Activated CD4-positive, alpha-beta T cell treated with anti-CD3 and anti-CD28 coated beads, Interleukin-2, amount 50 U/mL, for 1 hour (primary cell): Measurements from ENCODE around the gene SHLD1.
"Not testable (repeated sequence)": the region's sequence is repeated elsewhere in the genome, so short reads cannot be mapped to it uniquely, and the experiment has no call there.

Experiments used
- DNase-seq: peaks from one replicate; pipeline ENCODE4 v3.0.0-alpha.2; 2020

Gene SHLD1

GRCh38 chr20:5749952-5750779 is at the start of gene SHLD1:
SHLD1 (plus strand) TSS chr20:5750401; CDS start chr20:5772866, 22,465 bp downstream.
- DNase-seq: peak; percentile 75

DNA sequence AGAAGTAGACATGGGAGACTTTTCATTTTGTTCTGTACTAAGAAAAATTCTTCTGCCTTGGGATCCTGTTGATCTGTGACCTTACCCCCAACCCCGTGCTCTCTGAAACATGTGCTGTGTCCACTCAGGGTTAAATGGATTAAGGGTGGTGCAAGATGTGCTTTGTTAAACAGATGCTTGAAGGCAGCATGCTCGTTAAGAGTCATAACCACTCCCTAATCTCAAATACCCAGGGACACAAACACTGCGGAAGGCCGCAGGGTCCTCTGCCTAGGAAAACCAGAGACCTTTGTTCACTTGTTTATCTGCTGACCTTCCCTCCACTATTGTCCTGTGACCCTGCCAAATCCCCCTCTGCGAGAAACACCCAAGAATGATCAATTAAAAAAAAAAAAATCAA is 47.9 kb upstream of the SHLD1 start:
- DNase-seq: not testable (repeated sequence)

DNA sequence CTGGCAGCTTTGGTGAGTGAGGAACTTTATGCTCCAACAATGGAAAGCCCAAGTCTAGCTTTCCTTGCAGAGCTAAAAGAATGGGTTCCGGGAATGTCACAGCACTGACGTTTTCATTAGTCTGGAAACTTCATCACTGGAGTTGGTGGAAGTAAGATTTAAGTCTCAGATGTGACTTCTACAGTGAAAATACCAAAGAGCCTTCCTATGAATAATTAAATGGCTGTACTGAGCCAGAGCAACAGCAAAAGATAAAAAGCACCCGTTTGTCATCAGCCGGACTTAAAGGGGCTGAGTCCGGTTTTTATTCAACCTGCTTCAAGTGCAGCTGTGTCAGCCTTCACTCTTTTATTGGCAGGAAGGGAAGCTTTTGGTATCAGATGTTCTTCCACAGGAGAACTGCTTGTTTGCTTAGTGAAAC is 46.5 kb upstream of the SHLD1 start:
- DNase-seq: no peak

GRCh38 chr20:5705827-5706226 is 44.4 kb upstream of the SHLD1 start:
- no peak for DNase-seq

DNA sequence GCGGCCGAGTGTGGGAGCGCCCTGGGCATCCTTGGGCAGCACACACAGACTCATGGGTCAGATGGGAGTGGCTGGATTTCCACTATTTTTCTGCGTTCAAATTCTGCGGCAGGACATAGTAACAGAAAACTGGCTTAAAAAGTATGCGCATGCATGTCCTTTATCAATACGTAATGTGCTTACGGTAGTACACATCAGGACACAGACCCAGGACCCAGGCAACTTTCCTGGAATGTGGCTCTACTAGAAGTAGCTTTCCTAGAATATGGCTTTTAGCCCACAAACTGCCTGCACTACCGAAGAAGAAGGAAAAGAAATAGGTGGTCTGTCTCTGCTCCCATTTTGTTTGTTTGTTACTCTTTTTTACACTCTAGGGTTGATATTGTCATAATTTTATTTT is 43.4 kb upstream of the SHLD1 start:
- DNase-seq: no peak

GRCh38 chr20:5710551-5710950 is 39.6 kb upstream of the SHLD1 start:
- DNase-seq: no peak

- DNase-seq: peak; percentile 83
These were observed 35.8 kb upstream of the SHLD1 start for GRCh38 chr20:5714261-5715041.

GRCh38 chr20:5715071-5715841 is 34.9 kb upstream of the SHLD1 start:
- DNase-seq: no peak

- DNase-seq: no peak
These were observed 33.2 kb upstream of the SHLD1 start for GRCh38 chr20:5716953-5717352.

- no peak for DNase-seq
These were observed 31.2 kb upstream of the SHLD1 start for GRCh38 chr20:5718896-5719595.

GRCh38 chr20:5719861-5720403 is 30.3 kb upstream of the SHLD1 start:
- DNase-seq: no peak

GRCh38 chr20:5720696-5721095 is 29.5 kb upstream of the SHLD1 start:
- DNase-seq: no peak

GRCh38 chr20:5721356-5721755 is 28.8 kb upstream of the SHLD1 start:
- not testable (repeated sequence) for DNase-seq

DNA sequence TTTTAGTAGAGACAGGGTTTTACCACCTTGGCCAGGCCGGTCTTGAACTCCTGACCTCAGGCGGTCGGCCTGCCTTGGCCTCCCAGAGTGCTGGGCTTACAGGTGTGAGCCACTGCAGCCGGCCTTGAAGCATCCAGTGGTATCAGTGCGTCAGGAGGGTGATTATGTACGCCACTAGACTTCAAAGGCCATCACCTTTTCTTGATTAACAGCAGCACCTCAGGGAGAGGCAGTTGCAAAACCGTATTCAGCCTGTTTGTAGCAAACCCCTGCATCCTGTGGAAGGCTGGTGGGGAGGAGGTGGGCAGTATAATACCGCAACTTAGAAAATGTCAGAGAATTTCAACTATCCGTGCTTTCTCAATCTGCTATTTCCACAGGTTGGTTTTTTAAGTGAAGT is 27.3 kb upstream of the SHLD1 start:
- no peak for DNase-seq

DNA sequence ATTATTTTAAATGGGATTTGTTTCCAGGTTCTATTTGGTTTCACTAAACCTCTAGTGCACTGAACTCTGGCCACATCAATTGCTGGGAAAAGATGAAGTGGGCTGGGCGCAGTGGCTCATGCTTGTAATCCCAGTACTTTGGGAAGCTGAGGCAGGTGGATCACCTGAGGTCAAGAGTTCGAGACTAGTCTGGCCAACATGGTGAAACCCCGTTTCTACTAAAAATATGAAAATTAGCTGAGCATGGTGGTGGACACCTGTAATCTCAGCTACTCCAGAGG is 25.1 kb upstream of the SHLD1 start:
- DNase-seq: not testable (repeated sequence)

GRCh38 chr20:5727018-5727515 is 23.1 kb upstream of the SHLD1 start:
- no peak for DNase-seq

- DNase-seq: no peak
These were observed 20.9 kb upstream of the SHLD1 start for GRCh38 chr20:5729348-5729747.

- DNase-seq: no peak
These were observed 20.1 kb upstream of the SHLD1 start for GRCh38 chr20:5730131-5730530.

DNA sequence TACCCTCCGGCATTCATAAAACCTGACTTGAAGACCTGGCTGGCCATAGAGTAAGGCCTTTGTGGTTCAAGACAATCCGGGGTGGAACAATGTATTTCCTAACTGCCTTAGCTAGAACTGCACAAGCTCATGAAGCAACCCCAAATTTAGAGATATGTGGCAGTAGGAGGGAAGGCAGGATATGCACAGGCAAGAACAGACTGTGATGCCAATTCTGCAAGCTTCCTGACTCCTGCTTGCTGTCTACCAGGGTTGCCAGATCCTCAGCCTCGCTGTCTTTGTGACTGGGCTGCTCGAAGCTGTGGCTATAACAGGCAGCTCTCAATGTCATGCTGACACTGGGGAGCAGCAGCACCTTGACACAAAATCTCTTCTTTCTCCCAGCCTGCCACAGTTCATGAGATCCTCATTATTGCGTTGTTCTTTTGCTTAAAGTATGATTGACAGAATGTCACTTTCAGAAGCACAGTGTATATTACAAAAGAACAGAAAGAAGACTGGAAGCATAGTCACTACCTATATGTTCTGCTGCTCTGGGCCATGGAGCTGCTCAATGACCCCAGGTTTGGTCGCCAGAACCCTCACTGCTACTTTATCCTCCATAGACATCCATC is 18.3 kb upstream of the SHLD1 start:
- no peak for DNase-seq

GRCh38 chr20:5734602-5735001 is 15.6 kb upstream of the SHLD1 start:
- DNase-seq: no peak

GRCh38 chr20:5735845-5736510 is 14.2 kb upstream of the SHLD1 start:
- DNase-seq: no peak

DNA sequence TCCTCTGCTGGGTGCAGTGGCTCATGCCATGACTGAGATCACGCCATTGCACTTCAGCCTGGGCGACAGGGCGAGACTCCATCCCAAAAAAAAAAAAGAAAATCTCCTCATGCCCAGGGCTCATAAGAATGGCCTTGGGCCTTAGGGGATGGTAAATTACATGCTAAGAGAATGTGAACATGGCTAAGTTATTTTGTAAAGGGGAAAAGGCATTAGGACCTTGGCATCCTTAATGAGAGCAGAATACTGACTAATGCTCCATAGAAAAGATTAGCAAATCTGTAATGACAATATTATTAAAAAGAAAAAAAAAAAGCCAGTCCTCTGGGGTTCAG is 12.6 kb upstream of the SHLD1 start:
- no peak for DNase-seq
